Putamen (tissue), 1 donor: ENCODE measurements around the gene EFCAB5.
"Not testable (repeated sequence)": the region's sequence is repeated elsewhere in the genome, so short reads cannot be mapped to it uniquely, and the experiment has no call there.

Source experiments
- DNase-seq: peaks from one replicate; pipeline ENCODE4 v3.0.0-alpha.2; 2016; ENCODE audit warnings: low spot score

EFCAB5 gene

GRCh38 chr17:30095507-30096244, 154.2 kb downstream of the EFCAB5 start:
- DNase-seq, result no peak

GRCh38 chr17:30101686-30102390, 160.4 kb downstream of the EFCAB5 start:
- DNase-seq, result peak; percentile 12

- DNase-seq, result no peak
Measured at GRCh38 chr17:30103921-30104320, 162.5 kb downstream of the EFCAB5 start.

GRCh38 chr17:30104575-30105339, 163.3 kb downstream of the EFCAB5 start:
- peak; percentile 74 for DNase-seq

- no peak for DNase-seq
Measured at GRCh38 chr17:30112794-30113193, 171.4 kb downstream of the EFCAB5 start.

GRCh38 chr17:30113213-30113612, 171.8 kb downstream of the EFCAB5 start:
- DNase-seq, result no peak

- DNase-seq, result no peak
Measured at GRCh38 chr17:30116345-30116660, 174.9 kb downstream of the EFCAB5 start.

GRCh38 chr17:30116661-30117551, 175.5 kb downstream of the EFCAB5 start, which contains the start of gene NSRP1:
NSRP1 (plus strand) TSS chr17:30116816; CDS start chr17:30116844, 28 bp downstream.
- DNase-seq, result peak; percentile 90

- no peak for DNase-seq
Measured at GRCh38 chr17:30117675-30118081, 176.2 kb downstream of the EFCAB5 start.

GRCh38 chr17:30118635-30119034, 177.2 kb downstream of the EFCAB5 start:
- DNase-seq, result not testable (repeated sequence)

GRCh38 chr17:30124273-30124796, 182.9 kb downstream of the EFCAB5 start:
- no peak for DNase-seq

- no peak for DNase-seq
Measured at GRCh38 chr17:30130121-30130520, 188.7 kb downstream of the EFCAB5 start.

GRCh38 chr17:30132615-30133014, 191.2 kb downstream of the EFCAB5 start:
- DNase-seq, result no peak

GRCh38 chr17:30133197-30133596, 191.8 kb downstream of the EFCAB5 start:
- no peak for DNase-seq

- no peak for DNase-seq
Measured at GRCh38 chr17:30134551-30134950, 193.1 kb downstream of the EFCAB5 start.

GRCh38 chr17:30137158-30137557, 195.7 kb downstream of the EFCAB5 start:
- no peak for DNase-seq

GRCh38 chr17:30147860-30148259, 206.4 kb downstream of the EFCAB5 start:
- DNase-seq, result not testable (repeated sequence)

GRCh38 chr17:30148376-30148775, 206.9 kb downstream of the EFCAB5 start:
- no peak for DNase-seq

- DNase-seq, result no peak
Measured at GRCh38 chr17:30151471-30151870, 210.0 kb downstream of the EFCAB5 start.

- no peak for DNase-seq
Measured at GRCh38 chr17:30153463-30153862, 212.0 kb downstream of the EFCAB5 start.

GRCh38 chr17:30155389-30155788, 214.0 kb downstream of the EFCAB5 start:
- DNase-seq, result no peak
